ENCODE results near the gene LENEP.
"Not testable (repeated sequence)": the region's sequence is repeated elsewhere in the genome, so short reads cannot be mapped to it uniquely, and the experiment has no call there.

LENEP gene

DNA sequence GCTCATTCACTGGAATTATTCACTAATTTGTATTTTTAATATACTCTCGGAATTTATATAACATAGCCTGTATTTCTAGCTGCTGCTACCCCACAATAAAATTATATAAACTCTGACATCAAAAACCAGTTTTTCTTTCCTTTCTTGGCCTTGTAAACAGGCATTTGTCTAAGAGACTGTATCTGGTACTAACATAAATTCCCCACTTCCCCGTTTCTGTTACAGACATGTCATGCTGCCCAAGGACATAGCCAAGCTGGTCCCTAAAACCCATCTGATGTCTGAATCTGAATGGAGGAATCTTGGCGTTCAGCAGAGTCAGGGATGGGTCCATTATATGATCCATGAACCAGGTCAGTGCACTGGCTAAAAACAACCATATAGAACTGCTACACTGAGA, 15.6 kb upstream of the LENEP start:
- DNase-seq, result not testable (repeated sequence)

DNA sequence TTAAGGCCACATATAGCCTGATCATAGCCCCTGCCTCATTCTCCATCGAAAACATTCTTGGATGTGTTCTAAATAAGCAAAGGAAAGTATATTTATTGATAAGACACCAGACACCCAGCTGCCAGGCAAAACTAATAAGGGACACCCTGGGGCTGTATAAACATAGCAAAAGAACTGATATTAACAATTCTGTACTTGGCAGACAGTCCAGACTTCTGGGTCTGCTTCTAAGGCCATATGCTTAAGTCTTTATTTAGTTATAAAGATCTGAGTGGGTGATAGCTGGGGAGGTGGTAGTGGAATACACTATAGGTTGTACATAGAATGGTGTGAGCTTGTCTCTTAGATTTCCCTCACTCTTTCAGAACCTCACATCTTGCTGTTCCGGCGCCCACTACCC, 15.0 kb upstream of the LENEP start:
- no peak for DNase-seq

DNA sequence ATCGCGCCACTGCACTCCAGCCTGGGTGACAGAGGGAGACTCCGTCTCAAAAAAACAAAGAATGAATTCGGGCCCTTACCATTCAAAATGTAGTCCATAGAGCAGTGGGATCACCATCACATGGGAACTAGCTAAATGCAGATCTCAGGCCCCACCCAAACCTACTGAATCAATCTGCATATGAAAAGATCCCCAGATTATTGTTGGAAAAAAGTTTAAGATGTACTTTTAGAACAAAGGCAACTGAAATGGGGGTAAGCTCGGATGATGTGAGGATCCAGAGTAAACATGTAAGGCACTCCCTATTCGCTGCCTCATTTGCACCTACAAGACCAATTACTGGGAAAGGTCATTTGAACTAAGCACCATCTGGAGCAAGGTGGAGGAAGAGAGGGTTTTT, 11.0 kb upstream of the LENEP start:
- no peak for DNase-seq

DNA sequence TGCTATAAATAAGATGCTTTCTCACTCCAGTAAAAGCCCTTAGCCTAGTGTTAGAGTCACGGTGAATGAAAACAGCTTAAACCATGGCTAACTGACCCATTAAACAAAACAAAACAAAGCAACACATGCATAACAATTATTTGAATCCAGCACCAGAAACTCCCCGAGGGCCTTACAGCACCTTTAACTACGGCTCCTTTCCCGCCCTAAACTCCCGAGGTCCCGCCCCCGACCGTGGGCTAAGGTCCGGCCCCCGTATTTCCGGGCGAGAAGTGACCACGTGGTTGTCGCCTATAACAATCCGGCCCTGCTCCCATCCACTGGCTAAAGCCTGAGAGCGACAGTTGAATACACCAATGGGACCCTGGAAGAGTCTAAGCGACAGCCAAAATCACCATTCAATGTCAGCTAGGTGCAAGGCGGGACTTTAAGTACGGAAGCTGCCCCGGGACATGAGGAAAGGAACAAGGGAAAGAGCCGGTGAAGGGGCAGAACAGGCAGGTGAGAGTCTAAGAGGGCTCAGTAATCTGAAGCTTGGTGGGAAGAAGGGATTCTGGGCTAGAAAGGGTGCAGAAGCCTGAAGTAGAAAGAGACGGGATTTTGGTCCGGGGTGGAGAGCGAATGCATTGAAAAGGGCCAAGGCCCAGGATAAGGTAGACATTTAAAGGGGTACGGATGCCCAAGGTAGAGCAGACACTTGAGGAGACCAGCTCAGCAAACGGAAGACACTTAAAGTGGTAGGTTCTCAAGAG, 10.3 kb upstream of the LENEP start, which contains the start of gene FLAD1:
Gene FLAD1, plus strand, starts transcription at position 448 of the 752 bp plus-strand sequence. CDS start 351 bp downstream, outside the sequence.
- DNase-seq, result peak; percentile 93 to 98

DNA sequence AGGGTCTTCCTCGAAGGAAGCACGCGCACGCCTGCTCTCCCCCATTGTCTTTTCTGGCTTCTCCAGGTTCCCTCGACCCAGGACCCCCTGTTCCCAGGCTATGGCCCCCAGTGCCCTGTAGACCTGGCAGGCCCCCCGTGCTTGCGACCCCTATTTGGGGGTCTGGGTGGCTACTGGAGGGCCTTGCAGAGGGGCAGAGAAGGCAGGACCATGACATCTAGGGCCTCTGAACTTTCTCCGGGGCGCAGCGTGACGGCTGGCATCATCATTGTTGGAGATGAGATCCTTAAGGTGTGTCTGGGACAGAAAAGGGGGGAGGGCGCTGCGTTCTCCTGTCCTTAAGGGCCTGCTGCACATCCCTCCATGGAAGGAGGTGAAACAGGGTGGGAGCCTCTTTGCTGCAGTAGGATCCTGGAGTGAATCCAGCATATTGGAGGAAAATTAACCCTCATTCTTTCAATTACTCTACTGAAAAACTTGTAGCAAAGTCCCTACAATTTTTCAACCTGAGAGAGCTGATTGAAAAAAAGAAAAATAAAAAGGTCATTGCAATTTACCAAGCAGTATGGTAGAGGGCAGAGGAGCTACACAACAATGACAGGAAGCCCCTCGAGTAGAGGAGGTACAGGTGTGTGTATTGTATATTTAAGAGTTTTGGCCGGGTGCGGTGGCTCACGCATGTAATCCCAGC, 9.5 kb upstream of the LENEP start:
- DNase-seq, result no peak

DNA sequence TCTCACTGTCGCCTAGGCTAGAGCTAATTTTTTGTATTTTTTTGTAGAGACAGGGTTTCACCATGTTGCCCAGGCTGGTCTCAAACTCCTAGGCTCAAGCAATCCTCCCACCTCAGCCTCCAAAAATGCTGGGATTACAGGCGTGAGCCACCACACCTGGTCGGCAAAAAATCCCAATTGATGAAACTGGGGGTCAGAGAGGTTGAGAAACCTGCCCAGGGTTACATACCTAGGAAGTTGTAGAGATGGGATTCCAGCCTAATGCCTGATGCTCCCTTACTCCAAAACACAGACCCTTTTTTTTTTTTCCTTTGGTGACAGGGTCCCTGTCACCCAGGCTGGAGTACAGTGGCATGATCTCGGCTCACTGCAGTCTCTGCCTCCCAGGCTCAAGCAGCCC, 6.7 kb upstream of the LENEP start:
- DNase-seq, result not testable (repeated sequence)

DNA sequence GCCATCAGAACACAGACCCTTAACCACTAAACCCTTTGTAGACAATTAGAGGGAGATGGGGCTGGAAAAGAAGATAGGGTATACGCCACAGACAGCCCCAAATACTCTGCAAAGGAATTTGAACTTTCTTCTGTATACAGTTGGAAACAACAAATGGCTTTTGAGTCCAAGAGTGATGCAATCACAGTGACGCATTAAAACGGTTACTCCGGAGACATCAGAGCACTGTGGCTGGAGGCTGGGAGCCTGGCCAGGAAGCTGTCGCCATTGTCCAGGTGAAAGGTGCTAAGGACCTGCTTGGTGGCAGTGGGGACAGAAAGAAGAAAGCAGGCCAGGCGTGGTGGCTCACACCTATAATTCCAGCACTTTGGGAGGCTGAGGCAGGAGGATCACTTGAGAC, 6.1 kb upstream of the LENEP start:
- DNase-seq, result no peak

DNA sequence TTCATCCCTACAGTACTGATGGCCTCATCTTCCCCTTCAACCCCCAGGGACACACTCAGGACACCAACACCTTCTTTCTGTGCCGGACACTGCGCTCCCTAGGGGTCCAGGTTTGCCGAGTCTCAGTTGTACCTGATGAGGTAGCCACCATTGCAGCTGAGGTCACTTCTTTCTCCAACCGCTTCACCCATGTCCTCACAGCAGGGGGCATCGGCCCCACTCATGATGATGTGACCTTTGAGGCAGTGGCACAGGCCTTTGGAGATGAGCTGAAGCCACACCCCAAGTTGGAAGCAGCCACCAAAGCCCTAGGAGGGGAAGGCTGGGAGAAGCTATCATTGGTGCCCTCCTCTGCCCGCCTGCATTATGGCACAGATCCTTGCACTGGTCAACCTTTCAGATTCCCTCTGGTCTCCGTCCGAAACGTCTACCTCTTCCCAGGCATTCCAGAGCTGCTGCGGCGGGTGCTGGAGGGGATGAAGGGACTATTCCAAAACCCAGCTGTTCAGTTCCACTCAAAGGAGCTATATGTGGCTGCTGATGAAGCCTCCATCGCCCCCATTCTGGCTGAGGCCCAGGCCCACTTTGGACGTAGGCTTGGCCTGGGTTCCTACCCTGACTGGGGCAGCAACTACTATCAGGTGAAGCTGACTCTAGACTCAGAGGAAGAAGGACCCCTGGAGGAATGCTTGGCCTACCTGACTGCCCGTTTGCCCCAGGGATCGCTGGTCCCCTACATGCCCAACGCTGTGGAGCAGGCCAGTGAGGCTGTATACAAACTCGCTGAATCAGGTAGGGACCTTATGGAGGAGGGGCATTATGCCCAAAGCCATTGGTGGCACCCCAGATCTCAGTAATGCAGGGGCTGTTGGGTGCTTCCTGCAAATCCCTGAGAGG, 5.1 kb upstream of the LENEP start:
- no peak for DNase-seq

DNA sequence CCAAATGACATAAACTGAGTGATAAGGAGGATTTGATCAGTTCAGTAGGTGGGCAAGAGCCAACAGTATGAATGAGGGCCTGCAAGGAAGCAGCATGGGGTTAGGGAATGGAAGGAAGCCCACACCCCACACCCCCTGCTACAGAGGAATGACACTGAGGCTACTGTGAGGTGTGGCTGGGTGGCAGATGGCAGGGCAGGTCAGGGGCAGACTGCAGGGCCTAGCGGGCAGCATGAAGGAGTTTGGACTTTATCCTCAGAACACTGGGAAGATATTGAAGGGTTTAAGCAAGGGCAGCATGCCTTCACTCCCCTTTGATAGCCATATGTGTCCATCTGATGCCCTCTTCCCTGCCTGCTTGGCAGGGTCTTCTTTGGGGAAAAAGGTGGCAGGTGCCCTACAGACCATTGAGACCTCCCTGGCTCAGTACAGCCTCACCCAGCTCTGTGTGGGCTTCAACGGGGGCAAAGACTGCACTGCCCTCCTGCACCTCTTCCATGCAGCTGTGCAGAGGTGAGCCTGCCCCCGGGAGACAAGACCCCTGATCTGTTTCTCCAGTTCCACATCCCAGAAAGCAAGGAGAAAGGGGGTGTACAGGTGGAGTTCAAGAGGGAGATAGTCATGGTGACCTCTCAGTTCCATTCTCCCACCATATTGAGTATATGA, 4.1 kb upstream of the LENEP start:
- DNase-seq, result no peak

DNA sequence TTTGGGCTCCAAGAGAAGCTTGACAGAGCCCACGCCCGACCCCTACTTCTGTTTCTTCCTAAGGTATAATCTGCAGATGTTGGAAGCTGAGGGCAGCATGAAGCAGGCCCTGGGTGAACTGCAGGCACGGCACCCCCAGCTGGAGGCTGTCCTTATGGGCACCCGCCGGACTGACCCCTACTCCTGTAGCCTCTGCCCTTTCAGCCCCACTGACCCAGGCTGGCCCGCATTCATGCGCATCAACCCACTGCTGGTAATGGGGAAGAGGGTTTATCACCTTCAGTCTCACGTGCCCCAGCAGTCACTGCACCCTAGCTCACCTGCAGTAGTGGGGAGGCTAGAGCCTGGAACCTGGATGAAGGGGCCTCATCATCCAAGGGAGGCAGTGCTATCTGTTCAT, 3.1 kb upstream of the LENEP start:
- no peak for DNase-seq

DNA sequence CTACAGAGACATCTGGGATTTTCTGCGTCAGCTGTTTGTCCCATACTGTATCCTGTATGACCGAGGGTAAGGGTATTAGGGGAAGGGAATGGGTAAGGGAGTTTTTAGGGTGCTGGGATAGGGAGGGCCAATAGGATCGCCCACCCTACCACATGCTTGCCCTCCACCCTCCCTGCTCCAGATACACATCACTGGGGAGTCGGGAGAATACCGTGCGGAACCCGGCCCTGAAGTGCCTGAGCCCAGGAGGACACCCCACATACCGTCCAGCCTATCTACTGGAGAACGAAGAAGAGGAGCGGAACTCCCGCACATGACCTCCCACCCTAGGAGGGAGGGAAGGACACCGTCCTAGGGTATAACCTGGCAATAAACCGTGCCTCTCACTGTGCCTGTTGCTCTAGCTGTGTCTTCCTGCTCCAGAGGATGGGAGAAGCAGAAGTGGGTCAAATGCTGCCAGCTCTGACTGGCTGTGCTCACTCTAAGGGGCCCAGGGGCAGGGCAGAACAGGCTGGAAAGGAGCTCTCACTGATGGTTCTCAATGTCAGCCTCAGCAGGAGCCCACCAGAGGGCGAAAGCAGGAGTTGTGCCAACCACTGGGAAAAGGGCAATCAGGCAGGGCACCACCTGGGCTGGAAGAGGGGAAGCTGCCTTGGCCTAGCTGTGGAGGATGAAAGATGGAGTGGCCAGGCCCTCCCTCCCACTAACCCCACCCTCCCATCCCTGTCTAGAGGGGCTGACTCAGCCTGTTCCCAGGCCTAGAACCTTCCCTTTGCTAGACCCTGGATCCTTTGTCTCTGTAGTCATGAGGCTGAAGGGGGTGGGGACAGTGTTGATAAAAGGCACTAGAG, 440 bp upstream of the LENEP start:
- DNase-seq, result no peak

DNA sequence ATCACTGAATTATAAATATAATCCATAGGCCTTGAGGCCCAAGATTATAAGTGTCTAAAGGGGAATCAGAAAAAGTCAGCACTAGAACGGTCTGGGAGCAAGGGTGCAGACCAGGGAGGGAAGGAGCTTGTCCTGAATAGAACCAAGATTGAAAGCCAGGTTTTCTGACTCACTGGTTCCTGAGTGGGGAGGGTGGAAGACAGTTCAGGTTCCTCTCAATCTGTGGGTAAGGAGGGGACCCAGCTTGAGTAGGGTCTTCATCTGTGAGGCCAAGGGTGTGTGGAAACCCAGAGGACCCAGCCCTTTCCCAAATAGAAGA, 842 bp downstream of the LENEP start:
- DNase-seq, result no peak

DNA sequence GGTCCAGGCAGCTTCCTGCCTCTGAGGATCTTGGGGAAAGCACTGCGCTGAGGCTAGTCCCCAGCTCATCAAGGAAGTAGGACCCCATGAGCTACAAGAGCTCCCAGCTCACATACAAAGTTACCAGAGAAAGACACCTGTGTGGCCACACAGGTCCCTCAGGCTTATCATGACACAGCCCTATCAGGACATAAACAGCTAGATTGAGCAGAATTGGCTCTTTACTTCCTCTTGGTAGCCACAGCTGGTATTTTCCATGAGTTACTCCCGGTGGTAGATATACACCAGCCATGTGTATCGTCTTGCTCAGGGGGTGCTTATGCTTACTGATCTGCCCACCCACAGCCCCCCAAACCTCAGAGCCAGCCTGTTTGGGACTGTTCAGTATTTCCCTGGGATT, 1.2 kb downstream of the LENEP start:
- DNase-seq, result no peak

DNA sequence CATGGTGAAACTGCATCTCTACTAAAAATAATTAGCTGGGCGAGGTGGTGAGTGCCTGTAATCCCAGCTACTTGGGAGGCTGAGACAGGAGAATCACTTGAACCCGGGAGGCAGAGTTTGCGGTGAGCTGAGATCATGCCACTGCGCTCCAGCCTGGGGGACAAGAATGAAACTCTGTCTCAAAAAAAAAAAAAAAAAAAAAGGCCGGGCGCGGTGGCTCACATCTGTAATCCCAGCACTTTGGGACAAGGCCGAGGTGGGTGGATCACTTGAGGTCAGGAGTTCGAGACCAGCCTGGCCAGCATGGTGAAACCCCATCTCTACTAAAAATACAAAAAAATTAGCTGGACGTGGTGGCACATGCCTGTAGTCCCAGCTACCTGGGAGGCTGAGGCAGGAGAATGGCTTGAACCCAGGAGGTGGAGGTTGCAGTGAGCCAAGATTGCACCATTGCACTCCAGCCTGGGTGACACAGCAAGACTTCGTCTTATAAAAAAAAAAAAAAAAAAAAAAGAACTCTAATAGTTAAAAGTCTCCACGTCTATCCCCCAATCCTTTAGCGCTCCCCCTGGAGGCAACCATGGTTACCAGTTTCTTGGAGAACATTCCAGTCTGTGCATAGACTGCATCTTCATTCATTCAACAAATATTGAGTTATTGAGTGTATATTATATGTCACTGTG, 2.1 kb downstream of the LENEP start:
- peak; percentile 45 to 62 for DNase-seq

DNA sequence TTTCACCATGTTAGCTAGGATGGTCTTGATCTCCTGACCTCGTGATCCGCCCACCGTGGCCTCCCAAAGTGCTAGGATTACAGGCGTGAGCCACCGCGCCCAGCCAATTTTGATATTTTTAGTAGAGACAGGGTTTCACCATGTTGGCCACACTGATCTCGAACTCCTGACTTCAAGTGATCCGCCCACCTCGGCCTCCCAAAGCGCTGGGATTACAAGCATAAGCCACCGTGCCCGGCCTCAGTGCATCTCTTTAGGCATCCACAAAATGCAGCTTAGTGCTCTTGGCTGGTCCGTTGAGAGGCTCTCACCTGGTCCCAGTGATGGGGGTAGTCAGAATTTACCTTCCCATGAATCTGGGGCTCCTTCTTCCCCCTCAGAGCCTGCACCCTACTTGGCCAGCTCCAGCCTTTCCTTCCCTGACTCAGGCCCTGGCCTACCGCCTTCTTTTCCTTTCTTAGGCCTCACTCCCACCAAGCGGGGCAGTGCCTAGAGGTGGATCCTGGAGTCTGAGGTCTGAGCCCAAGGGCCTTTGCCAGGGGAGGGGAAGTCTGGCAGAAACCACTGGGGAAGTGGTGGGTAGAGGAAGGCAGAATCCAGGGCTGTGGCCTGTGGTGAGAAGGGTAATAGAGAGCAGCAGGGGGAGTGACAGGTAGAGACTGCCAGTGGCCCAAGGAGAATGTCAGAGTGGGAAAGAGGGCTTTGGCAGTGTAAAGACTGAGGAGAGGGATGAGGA, 3.7 kb downstream of the LENEP start:
- no peak for DNase-seq

DNA sequence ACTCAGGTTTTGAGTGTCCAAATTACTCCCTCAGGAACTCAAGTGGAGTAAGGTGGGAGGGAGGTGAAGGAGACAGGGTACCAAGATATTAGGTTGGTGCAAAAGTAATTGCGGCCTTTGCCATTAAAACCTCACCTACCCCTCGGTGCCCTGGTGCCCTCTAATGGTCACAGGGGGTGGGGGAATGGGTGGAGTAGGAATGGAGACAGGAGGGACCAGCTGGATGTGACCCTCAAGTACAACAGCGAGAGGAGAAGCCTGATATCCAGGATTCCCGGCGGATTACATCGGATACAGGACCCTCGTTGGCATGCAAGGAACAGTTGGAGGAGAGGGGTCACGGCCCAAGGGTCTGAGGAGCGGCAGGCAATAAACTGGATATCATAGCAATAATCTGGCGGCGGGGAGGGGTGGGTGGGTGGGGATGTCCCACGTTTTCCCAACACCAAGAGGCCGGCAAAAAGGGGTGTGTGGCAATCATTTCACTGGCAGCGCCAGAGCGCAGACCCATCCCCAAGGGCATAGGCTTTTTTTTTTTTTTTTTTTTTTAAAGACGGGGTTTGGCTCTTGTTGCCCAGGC, 4.9 kb downstream of the LENEP start:
- no peak for DNase-seq

DNA sequence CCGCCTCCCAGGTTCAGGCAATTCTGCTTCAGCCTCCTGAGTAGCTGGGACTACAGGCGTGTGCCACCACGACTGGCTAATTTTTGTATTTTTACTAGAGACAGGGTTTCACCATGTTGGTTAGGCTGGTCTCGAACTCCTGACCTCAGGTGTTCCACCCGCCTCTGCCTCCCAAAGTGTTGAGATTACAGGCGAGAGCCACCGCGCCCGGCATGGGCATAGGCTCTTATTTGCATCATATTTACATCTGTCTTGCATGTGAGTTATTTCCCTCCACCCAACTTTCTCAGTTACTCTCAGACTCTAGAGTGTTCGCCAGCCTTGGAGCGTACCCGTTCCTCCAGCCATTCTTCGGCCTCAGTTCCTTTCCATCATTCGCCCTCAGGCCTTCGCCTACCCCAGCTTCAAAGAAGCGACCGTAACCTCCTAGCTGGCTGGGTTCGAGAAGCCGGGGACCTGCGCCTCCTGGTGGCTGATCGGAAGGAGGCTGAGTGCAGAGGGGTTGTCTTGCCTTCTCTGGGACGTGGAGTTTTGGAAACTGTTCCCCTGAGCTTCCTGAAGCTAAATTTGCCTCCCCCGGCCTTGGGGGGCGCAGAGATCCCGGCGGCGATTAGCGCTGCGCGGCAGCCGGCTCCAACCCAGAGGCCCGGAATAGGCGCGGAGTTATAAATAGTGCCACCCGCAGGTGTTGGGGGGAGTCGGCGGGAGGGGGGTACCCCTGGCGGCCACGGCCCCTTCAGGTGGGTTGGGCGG, 5.6 kb downstream of the LENEP start:
- peak in 1 of 2 experiments; percentile 36 for DNase-seq

DNA sequence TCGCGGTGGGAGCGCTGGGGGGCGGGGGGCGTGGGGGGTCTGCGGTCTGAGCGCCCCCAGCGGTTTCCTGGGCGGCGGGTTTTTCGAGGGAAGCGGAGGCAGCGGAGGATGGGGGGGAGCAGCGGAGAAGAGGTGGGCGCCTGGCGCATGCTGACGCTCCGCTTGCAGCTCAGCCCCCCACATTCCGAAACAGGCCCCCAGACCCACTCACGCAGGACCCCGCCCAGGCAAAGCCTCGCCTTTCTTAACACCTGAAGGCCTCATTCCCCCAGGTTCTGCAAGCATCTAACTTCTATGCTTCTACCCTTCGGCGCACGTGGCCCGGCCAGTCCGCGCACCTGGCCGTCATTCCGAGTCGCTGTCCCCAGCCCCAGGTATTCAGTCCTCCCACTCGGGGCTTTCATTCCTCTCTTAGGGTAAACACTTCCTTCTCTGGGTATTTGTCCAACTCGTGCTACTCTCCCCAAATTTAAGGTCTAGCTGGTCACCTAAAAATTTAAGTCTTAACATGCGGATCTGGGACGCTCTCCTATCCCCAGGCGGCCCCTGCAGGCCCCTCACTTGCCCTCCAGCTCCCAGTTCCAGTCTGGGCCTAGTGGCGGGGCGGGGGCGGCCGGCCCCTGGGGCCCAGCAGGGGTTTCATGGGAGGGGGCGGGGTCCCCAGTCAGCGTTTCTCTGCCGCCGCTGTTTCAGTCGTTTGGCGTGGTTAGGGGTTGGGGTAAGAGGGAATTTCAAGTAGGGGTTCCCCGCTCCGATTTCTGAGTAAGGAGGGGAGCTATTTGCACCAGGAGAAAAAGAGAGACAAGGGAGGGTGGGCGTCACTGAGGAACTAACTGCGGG, 6.4 kb downstream of the LENEP start:
- no peak for DNase-seq

DNA sequence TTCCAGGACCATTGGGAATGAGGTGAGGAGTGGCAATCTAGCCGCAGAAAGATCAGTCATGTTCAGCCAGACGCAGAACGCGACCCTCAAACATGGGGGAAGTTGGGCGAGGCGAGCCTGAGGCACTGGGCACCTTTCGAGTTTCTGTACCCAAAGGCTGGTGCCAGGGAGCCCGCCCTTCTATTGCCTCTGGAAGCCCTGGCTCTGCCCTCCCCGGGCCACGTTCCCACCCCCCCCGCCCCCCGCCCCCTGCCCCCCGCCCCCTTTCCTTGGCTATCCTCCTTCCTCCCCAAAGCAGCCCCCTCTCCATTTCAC, 7.0 kb downstream of the LENEP start:
- no peak for DNase-seq

Measured in SW 1271 (cell line).